Adrenal gland (tissue), 12 donors: ENCODE results near the gene LATS1. TPM values are rescaled to one million over a fixed set of nuclear protein-coding genes. Genes with fewer than 3 reads are reported as not detected.

Experiments used
- DNase-seq, 7 donors: peaks; one replicate each; pipeline ENCODE4 v3.0.0-alpha.2; 2019 to 2020
- H3K27ac ChIP-seq, 5 donors: fragments of 200-600 bp; sonication (generic) in 4 of 5; 1 replicate in 3 of 5; 2 replicates in 2 of 5; pipeline versions ENCODE4 v1.5.1 to v1.8.0; 2016 to 2020; ENCODE audit warnings: mild to moderate bottlenecking in 1 of 5
- H3K27me3 ChIP-seq: fragments of 200-600 bp; 2 replicates; pipeline ENCODE4 v1.8.0; 2021
- H3K36me3 ChIP-seq, 2 donors: fragments of 200-600 bp; replicated peaks in 1 of 2; 1 replicate in 1 of 2; 2 replicates in 1 of 2; pipeline versions ENCODE4 v1.5.1 to v1.8.0; 2018 to 2022
- H3K4me1 ChIP-seq, 2 donors: fragments of 200-600 bp; replicated peaks in 1 of 2; 1 replicate in 1 of 2; 2 replicates in 1 of 2; pipeline versions ENCODE4 v1.5.1 to v1.8.0; 2018 to 2021
- H3K4me3 ChIP-seq, 4 donors: fragments of 200-600 bp; sonication (generic) in 3 of 4; one replicate each; pipeline ENCODE4 v1.5.1; 2016 to 2018
- H3K9me3 ChIP-seq, 3 donors: fragments of 200-600 bp; sonication (generic) in 1 of 3; replicated peaks in 1 of 3; 1 replicate in 2 of 3; 2 replicates in 1 of 3; pipeline versions ENCODE4 v1.5.1 to v1.8.0; 2016 to 2021
- CTCF ChIP-seq, 6 experiments: fragments of 450-650 bp in 4 of 6; fragments of 200-600 bp in 2 of 6; sonication (generic) in 1 of 6; IDR thresholded peaks; 1 replicate in 5 of 6; 2 replicates in 1 of 6; pipeline versions ENCODE4 v1.5.1 to v1.8.0; 2016 to 2021; ENCODE audit warnings: antibody characterized with exemption in 6 of 6, mild to moderate bottlenecking in 2 of 6, moderate library complexity in 1 of 6
- POLR2A ChIP-seq, 2 donors: fragments of 450-650 bp; IDR thresholded peaks; one replicate each; pipeline ENCODE4 v1.6.1; 2017; ENCODE audit warnings: antibody characterized with exemption in 2 of 2, mild to moderate bottlenecking in 2 of 2, moderate library complexity in 1 of 2
- WGBS, 4 donors: extraction: QIAGEN DNeasy Blood & Tissue Kit in 2 of 4; methylation state at CpG; one replicate each; pipeline versions ENCODE4 v1.1.5 to v1.1.7; 2013 to 2017; 5-methylcytosine and 5-hydroxymethylcytosine counted together
- intact Hi-C, 2 donors: fragments of 100-400 bp; cut with DNase I; formaldehyde crosslinking; loops; one replicate each; pipeline versions ENCODE4 v1.14.1 to v1.15.0; 2022 to 2023
- polyA plus RNA-seq, 3 donors: library from polyadenylated mRNA; stranded (reverse); fragments of 200-250 nt in 2 of 3; fragments of 350-450 nt in 1 of 3; fragmentation: Illumina TruSeq in 1 of 3; extraction: RNeasy Lipid Tissue Mini Kit (QIAGEN cat#74804) in 1 of 3; gene quantifications; one replicate each; pipeline ENCODE4 v1.2.3, GENCODE V29; 2013 to 2014
- total RNA-seq, 9 donors: library from RNA; depleted of rRNA in 4 of 9; stranded (reverse); fragments of >200 nt in 4 of 9; fragments of 120-200 nt in 1 of 9; fragmentation: NEBNext Ultra II Directional in 1 of 9; extraction: Animal tissue kit (Norgen Biotek cat#: 25700) in 1 of 9; gene quantifications; one replicate each; pipeline versions ENCODE4 v1.1.0 to v1.2.4, GENCODE V29; 2013 to 2023
- donor health status: healthy with polysubstance abuse.
- donor health status: Bipolar disorder and iron deficiency.
- donor health status: DM: yes; HTN: yes; CAD: no.
- donor health status: DM: no; HTN: no; CAD: no.
- donor health status: DM: no; HTN: no; CAD: no.
- donor health status: DM: yes; HTN: yes; CAD: no.

LATS1 gene
- total and polyA plus RNA-seq, 12 donors: 6.2 to 39.6 (median 24.2) TPM

GRCh38 chr6:149729824-149730223, 11.9 kb upstream of the LATS1 start:
- no peaks in the 10 kb centered on the region for H3K27me3 ChIP-seq
- TF ChIP-seq CTCF (IDR thresholded peaks at IDR 0.05) (no peak), POLR2A (IDR thresholded peaks at IDR 0.05) (no peak)
- no peaks in the 10 kb centered on the region for H3K4me1 ChIP-seq
- H3K4me3 ChIP-seq: no peak overlapping the region
- WGBS, 4 donors: 81 to 96% (median 89%) methylated on average over 8 of the region's 8 CpGs
- DNase-seq: no peak
- H3K27ac ChIP-seq: no peak overlapping the region
- peaks cover 0 to 37% of the 10 kb centered on the region in 2 donors for H3K36me3 ChIP-seq
- no peaks in the 10 kb centered on the region for H3K9me3 ChIP-seq
- intact Hi-C loops: loop anchor here in 1 of 2 donors (10.0 kb wide), 2 partner anchors 95 to 195 kb away; partner anchors contain the start of gene RAET1G

GRCh38 chr6:149728499-149729234, 10.8 kb upstream of the LATS1 start:
- TF ChIP-seq CTCF (IDR thresholded peaks at IDR 0.05): no peak
- TF ChIP-seq POLR2A (IDR thresholded peaks at IDR 0.05): no peak
- peaks cover 0 to 36% of the 10 kb centered on the region in 2 donors for H3K36me3 ChIP-seq
- H3K9me3 ChIP-seq: no peaks in the 10 kb centered on the region
- H3K4me1 ChIP-seq: no peaks in the 10 kb centered on the region
- no peak overlapping the region for H3K4me3 ChIP-seq
- H3K27ac ChIP-seq: peak overlapping the region in 2 of 5 donors; percentile 4 to 52
- intact Hi-C loops: loop anchor here in 1 of 2 donors (10.0 kb wide), 1 partner anchor 196 kb away; the partner anchor contains the start of gene RAET1G
- WGBS, 4 donors: 74 to 88% (median 77%) methylated on average over 5 of the region's 5 CpGs
- no peaks in the 10 kb centered on the region for H3K27me3 ChIP-seq
- no peak for DNase-seq

- Histone ChIP-seq H3K4me3 (no peak overlapping the region), H3K27me3 (no peaks in the 10 kb centered on the region), H3K27ac (no peak overlapping the region), H3K36me3 (peaks cover 0 to 36% of the 10 kb centered on the region in 2 donors), H3K4me1 (no peaks in the 10 kb centered on the region), H3K9me3 (no peaks in the 10 kb centered on the region)
- 84 to 86% (median 86%) methylated on average over 4 of the region's 4 CpGs for WGBS, 4 donors
- DNase-seq: no peak
- intact Hi-C loops: loop anchor here in 1 of 2 donors (10.0 kb wide), 1 partner anchor 197 kb away; the partner anchor contains the start of gene RAET1G
- TF ChIP-seq POLR2A (IDR thresholded peaks at IDR 0.05) (no peak), CTCF (IDR thresholded peaks at IDR 0.05) (no peak)
These were observed 10.0 kb upstream of the LATS1 start for GRCh38 chr6:149727793-149728498.

GRCh38 chr6:149725785-149726184, 7.9 kb upstream of the LATS1 start:
- intact Hi-C loops: loop anchor here in 1 of 2 donors (10.0 kb wide), 1 partner anchor 199 kb away; the partner anchor contains the start of gene RAET1G
- no peak overlapping the region for H3K4me3 ChIP-seq
- DNase-seq: no peak

More at GRCh38 chr6:149725785-149726184, 7.9 kb upstream of the LATS1 start:
- Histone ChIP-seq H3K27me3 (no peaks in the 10 kb centered on the region), H3K27ac (no peak overlapping the region), H3K4me1 (no peaks in the 10 kb centered on the region), H3K36me3 (peaks cover 0 to 25% of the 10 kb centered on the region in 2 donors), H3K9me3 (no peaks in the 10 kb centered on the region)
- 88 to 98% (median 93%) methylated on average over 3 of the region's 3 CpGs for WGBS, 4 donors
- TF ChIP-seq CTCF (IDR thresholded peaks at IDR 0.05) (no peak), POLR2A (IDR thresholded peaks at IDR 0.05) (no peak)
